ENCODE data around the gene RASSF5. TPM values are rescaled to one million over a fixed set of nuclear protein-coding genes. Genes with fewer than 3 reads are reported as not detected.

Gene RASSF5
- total and polyA plus RNA-seq, 2 donors from 2014 or later = 2.4 to 18.8 TPM

GRCh38 chr1:206575894-206576737 is 68.8 kb downstream of the RASSF5 start:
- no peak overlapping the region for H3K9ac ChIP-seq (ENCODE audit: low read length in 3 of 3)
- FAIRE-seq = no peak
- peak overlapping the region in 1 of 2 donors; percentile 49 for H3K27ac ChIP-seq (ENCODE audit: low read depth in 2 of 2, low read length in 2 of 2)

GRCh38 chr1:206577626-206578025 is 70.3 kb downstream of the RASSF5 start:
- TF ChIP-seq, protein P1, sequence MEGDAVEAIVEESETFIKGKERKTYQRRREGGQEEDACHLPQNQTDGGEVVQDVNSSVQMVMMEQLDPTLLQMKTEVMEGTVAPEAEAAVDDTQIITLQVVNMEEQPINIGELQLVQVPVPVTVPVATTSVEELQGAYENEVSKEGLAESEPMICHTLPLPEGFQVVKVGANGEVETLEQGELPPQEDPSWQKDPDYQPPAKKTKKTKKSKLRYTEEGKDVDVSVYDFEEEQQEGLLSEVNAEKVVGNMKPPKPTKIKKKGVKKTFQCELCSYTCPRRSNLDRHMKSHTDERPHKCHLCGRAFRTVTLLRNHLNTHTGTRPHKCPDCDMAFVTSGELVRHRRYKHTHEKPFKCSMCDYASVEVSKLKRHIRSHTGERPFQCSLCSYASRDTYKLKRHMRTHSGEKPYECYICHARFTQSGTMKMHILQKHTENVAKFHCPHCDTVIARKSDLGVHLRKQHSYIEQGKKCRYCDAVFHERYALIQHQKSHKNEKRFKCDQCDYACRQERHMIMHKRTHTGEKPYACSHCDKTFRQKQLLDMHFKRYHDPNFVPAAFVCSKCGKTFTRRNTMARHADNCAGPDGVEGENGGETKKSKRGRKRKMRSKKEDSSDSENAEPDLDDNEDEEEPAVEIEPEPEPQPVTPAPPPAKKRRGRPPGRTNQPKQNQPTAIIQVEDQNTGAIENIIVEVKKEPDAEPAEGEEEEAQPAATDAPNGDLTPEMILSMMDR (IDR thresholded peaks at IDR 0.05; ENCODE audit: borderline replicate concordance, extremely low read depth, insufficient read depth) = no peak
- H3K36me3 ChIP-seq (ENCODE audit: control insufficient read depth in 2 of 3, insufficient read depth in 3 of 3, low read length in 3 of 3) = no peaks in the 10 kb centered on the region
- no peak overlapping the region for H3K9ac ChIP-seq (ENCODE audit: low read length in 3 of 3)
- intact Hi-C loops (cut with DNase I) = no loop called here
- no peak overlapping the region for H3K27ac ChIP-seq (ENCODE audit: low read depth in 2 of 2, low read length in 2 of 2)
- no peak overlapping the region for H3K4me3 ChIP-seq (ENCODE audit: low read length in 3 of 3)
- no peaks in the 10 kb centered on the region for H3K27me3 ChIP-seq (ENCODE audit: control insufficient read depth, insufficient read depth, low read length)
- no peak for FAIRE-seq
- peaks cover 0 to 6% (median 0%) of the 10 kb centered on the region in 3 donors for H3K4me1 ChIP-seq (ENCODE audit: control insufficient read depth in 2 of 3, insufficient read depth in 2 of 3, low read depth in 1 of 3, low read length in 3 of 3)
- DNase-seq = no peak
- H3K9me3 ChIP-seq (ENCODE audit: control insufficient read depth in 2 of 3, insufficient read depth in 1 of 3, low read length in 3 of 3) = no peaks in the 10 kb centered on the region

More at GRCh38 chr1:206575894-206576737, 68.8 kb downstream of the RASSF5 start:
- Histone ChIP-seq H3K9me3 (ENCODE audit: control insufficient read depth in 2 of 3, insufficient read depth in 1 of 3, low read length in 3 of 3) (no peaks in the 10 kb centered on the region), H3K4me3 (ENCODE audit: low read length in 3 of 3) (no peak overlapping the region), H3K27me3 (ENCODE audit: control insufficient read depth, insufficient read depth, low read length) (no peaks in the 10 kb centered on the region), H3K36me3 (ENCODE audit: control insufficient read depth in 2 of 3, insufficient read depth in 3 of 3, low read length in 3 of 3) (no peaks in the 10 kb centered on the region), H3K4me1 (ENCODE audit: control insufficient read depth in 2 of 3, insufficient read depth in 2 of 3, low read depth in 1 of 3, low read length in 3 of 3) (peaks cover 0 to 6% (median 0%) of the 10 kb centered on the region in 3 donors)
- TF ChIP-seq, protein P1 (IDR thresholded peaks at IDR 0.05; ENCODE audit: borderline replicate concordance, extremely low read depth, insufficient read depth) = no peak
- intact Hi-C loops (cut with DNase I) = no loop called here
- no peak for DNase-seq

DNA sequence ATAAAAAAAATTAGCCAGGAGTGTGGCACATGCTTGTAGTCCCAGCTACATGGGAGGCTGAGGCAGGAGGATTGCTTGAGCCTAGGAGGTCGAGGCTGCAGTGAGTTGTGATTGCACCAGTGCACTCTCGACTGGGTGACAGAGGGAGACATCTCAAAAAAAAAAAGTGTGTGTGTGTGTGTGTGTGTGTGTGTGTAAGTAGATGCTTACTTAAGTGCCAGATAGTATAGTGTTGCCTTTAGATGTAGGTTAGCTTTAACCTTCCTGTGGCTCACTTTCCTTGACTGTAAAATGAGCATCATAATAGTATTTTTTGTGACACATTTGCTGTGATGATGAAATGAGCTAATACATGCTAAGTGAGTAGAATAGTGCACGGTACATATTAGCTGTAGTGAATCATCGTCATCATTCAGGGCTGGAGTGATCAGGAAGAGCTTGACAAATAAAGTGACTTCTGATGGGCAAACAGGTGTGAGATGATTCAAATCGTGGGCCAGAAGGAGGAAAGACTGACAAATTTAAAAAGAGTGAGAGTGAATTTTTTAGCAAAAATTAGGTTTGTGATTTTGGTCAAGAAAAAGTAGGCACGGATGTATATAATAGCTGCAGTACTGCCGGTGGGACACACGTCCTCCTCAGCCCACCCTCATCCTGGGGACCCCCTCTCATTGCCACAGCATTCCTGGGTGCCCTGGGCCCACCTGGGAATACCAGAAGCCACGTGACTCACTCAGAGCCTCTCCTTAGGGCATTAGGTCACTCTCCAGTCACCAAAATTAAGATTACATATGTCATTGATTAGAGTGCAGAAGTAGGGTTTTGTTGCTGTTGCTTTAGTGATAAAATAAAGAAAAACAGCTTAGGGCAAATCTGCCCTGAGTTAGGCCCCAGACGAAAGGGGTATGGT is 71.0 kb downstream of the RASSF5 start:
- no peak overlapping the region for H3K4me3 ChIP-seq (ENCODE audit: low read length in 3 of 3)
- intact Hi-C loops (cut with DNase I) = no loop called here
- DNase-seq = no peak
- H3K9ac ChIP-seq (ENCODE audit: low read length in 3 of 3) = no peak overlapping the region
- no peak overlapping the region for H3K27ac ChIP-seq (ENCODE audit: low read depth in 2 of 2, low read length in 2 of 2)
- H3K36me3 ChIP-seq (ENCODE audit: control insufficient read depth in 2 of 3, insufficient read depth in 3 of 3, low read length in 3 of 3) = no peaks in the 10 kb centered on the region
- no peaks in the 10 kb centered on the region for H3K27me3 ChIP-seq (ENCODE audit: control insufficient read depth, insufficient read depth, low read length)
- no peaks in the 10 kb centered on the region for H3K9me3 ChIP-seq (ENCODE audit: control insufficient read depth in 2 of 3, insufficient read depth in 1 of 3, low read length in 3 of 3)
- TF ChIP-seq, protein P1 (IDR thresholded peaks at IDR 0.05; ENCODE audit: borderline replicate concordance, extremely low read depth, insufficient read depth) = no peak
- peaks cover 0 to 6% (median 0%) of the 10 kb centered on the region in 3 donors for H3K4me1 ChIP-seq (ENCODE audit: control insufficient read depth in 2 of 3, insufficient read depth in 2 of 3, low read depth in 1 of 3, low read length in 3 of 3)
- FAIRE-seq = no peak

Measured in kidney (tissue), 14 donors.